ENCODE results near the gene NFE2.
A peak's percentile ranks its signal among the peaks of the same experiment; 100 is the strongest.
"Not testable (repeated sequence)": the region's sequence is repeated elsewhere in the genome, so short reads cannot be mapped to it uniquely, and the experiment has no call there.

The NFE2 gene

GRCh38 chr12:54304187-54304810 lies 3.5 kb upstream of the NFE2 start:
- no peak for DNase-seq

GRCh38 chr12:54303640-54304039 lies 2.8 kb upstream of the NFE2 start:
- DNase-seq, result no peak

GRCh38 chr12:54301428-54302048 lies 723 bp upstream of the NFE2 start:
- no peak for DNase-seq

- no peak for DNase-seq
These were observed 537 bp downstream of the NFE2 start for GRCh38 chr12:54300225-54300731.

GRCh38 chr12:54299515-54300224 lies 1.1 kb downstream of the NFE2 start:
- DNase-seq, result no peak

DNA sequence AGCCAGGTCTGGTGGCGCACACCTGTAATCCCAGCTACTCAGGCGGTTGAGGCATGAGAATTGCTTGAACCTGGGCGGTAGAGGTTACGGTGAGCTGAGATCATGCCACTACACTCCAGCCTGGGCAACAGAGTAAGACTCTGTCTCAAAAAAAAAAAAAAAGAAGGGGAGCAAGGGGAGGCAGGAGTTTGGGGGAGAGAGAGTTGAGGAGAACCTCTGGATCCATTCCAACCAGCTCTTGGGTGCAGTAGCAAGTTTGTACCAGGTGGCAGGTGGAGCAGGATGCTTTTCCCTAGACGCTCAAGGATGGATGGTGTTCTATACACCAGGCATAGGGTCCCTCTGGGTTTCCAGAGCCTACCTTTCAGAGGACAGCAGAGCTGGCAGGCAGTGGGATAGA lies 1.9 kb downstream of the NFE2 start:
- DNase-seq, result no peak

DNA sequence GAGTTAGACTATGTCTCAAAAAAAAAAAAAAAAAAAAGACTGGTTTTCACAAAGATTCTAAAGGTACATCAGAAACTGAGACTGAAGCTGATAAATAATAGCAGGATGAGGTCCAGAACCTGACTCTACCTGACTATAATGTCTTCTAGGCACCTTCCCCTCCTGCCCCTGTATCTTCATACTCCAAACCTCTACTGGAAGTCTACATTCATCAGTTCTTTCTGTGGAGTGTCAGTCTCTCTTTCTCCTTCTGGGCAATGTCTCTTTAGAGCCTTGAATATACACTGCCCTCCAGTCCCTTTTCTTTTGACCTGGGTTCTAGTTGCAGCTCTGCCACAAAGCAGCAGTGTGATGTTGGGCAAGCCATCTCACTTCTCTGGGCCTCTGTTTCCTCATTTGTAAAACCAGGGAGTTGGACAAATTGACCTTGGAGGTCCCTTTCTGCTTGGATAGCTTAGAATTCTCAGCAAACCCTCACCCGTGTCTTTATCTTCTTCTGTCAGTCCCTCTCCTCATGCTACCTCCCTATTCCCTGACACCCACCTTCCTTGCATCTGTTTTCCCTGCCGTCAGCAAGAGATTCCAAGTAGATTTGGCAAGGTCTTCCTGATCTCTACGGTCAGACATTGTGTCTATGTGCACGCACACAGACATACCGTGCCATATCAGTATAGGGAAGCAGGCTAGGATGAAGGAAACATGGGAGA lies 4.3 kb downstream of the NFE2 start:
- DNase-seq, result no peak

- DNase-seq, result no peak
These were observed 5.8 kb downstream of the NFE2 start for GRCh38 chr12:54294953-54295566.

DNA sequence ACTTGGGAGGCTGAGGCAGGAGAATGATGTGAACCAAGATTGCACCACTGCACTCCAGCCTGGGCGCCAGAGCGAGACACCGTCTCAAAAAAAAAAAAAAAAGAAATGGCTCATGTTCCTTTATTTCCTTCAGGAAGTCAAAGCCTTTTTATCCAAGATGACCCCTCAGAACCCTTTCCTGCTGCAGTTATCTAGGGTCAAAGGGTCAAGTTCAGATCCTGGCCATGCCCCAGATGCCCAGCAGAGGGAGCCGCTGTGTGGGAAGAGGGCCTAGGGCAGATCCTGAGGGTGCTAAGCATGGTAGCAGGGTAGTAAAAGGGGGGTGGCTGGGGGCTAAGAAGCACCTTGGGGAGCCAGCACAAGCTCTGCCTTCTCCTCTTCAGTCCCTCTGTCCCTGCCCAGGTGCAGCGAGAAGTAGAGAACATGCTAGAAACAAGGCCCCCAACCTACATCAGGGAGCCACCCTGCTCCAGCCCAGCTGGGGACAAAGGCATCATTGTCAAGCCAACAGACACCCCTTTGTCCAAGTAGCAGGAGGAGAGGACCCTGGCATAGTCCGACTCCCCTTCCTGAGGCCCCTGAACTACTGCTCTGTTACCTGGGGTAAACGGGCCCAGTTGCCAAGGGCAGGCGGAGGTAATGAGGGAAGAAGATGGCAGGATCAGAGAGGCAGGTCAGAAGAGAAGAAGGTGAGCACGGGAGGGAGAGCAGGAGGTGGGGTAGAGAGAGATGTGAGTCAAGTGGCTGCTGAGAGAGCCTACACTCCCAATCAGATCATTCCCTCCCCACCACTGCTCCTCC lies 6.5 kb downstream of the NFE2 start:
- peak; percentile 70 for DNase-seq

DNA sequence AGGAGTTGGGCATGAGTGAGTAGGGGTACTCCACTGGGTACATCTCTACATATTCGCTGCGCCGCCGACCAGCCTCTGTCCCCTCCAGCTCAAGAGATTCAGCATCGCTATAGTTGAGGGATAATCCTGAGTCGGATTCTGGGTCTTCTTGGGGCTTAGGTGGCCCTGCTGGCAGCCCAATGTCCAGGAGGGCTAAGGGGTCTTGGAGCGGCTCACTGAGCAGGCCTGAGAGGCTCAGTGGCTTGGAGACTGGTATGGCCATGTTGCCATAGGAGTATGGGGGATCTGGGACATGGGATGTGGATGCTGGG lies 7.9 kb downstream of the NFE2 start:
- DNase-seq, result no peak

DNA sequence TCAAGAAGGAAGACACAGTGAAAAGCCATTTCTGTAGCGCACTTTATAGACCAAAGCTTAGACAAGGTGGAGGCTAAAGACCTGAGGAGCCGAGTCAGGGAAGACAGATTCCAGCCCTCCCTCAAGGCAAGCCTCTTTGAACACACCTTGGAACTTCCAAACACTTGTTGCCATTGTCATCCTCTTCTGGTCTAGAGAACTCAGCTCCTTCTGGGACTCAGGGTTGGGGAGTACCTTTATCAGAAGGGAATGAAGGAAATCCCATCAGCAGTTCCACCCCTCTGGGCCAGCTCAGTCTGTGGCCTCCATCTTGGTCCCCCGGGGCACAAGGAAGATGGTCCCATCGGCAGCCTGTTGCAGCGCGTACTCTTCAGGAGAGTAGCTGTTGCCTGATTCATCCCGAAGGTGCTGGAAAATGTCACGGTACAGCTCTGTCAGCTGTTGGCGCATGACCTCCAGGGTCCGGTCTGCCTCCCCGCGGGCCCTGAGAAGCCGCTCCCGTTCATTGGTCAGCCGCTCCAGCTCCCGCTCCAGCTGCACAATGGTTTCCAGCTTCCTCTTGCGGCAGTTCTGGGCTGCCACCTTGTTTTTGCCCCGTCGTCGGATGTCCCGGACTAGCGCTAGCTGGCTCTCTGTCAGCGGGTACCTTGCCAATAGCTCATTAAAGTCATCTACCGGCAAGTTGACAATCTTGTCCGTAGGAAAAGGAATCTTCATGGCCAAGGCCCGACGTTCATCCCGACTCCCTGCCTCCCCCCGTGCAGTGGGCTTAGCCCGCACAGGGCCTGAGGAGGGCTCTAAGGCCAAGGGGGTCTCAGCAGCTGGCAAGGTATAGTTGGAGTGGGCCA lies 8.5 kb downstream of the NFE2 start:
- DNase-seq, result no peak

DNA sequence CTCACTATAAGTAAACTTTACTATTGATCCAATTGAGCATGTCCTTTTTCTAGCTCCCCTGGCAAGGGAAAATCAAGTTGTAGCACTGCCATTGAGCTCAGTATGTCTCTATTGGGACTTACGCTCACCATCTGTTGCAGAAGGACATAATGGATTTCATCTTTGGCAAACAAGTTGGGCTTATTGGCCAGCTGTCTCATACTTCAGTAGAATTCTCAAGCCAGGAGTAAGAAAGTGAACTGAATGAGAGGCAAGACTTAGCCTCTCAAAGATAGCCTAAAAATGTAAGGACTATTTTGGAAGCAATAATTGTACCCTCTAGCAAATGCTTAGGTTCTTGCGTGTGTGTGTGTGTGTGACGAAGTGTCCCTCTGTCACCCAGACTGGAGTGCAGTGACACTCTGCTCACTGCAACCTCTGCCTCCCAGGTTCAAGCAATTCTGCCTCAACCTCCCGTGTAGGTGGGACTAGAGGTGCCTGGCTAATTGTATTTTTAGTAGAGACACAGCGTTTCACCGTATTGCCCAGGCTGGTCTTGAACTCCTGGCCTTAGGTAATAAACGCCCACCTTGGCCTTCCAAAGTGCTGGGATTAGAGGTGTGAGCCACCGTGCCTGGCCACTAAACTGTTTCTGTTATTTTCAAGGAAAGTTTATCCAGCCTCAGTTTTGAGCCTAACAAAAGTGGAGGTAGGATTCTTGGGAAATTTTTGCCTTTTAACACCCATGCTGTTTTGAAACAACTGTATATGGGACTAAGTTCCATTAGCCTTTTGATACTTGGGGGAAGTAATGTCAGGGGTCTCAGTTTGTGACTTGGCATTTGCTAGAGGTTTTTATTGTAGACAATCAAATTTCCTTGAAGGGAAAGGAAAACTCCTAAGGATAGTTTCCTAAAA lies 13.3 kb downstream of the NFE2 start:
- no peak for DNase-seq

GRCh38 chr12:54286042-54287030 lies 14.5 kb downstream of the NFE2 start:
- no peak for DNase-seq

DNA sequence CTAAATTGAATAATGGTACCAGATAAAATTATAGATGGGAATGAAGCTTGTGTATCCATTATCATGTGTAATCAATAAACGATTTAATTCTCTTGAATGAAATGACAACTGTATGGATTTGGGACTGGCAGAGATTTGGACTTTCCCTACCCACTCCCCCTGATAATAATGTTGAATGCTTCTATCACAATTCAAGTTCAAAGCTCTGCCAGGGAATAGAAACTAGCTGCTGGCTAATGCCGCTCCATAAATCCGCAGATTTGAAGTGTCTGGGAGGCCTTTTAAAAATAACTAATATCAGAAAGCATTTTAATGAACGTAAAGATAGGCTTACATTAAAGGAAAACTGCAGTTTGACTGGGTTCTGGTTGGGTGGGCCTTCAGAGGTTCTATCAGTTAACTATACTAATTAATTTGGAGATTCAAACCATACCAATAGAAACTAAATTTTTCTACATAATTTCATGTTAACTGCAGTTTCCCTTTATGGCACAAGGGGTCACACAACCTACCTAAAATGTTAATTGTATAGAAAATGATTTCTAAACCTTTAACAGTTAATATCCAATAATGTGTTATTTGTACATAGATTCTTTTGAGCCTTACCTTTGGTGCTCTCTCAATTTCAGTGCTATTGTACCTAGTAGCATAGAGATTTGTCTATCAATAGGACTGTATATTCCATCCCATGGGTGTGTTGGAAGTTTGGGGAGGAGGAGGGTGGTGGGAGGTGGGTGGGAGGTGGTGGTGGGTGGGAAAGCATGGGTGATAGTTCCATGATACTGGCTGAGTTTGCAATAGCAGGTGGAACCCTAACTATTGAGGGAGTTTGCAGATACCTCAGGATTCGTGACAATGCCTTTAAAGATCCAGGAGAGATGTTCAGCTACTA lies 15.4 kb downstream of the NFE2 start:
- no peak for DNase-seq

DNA sequence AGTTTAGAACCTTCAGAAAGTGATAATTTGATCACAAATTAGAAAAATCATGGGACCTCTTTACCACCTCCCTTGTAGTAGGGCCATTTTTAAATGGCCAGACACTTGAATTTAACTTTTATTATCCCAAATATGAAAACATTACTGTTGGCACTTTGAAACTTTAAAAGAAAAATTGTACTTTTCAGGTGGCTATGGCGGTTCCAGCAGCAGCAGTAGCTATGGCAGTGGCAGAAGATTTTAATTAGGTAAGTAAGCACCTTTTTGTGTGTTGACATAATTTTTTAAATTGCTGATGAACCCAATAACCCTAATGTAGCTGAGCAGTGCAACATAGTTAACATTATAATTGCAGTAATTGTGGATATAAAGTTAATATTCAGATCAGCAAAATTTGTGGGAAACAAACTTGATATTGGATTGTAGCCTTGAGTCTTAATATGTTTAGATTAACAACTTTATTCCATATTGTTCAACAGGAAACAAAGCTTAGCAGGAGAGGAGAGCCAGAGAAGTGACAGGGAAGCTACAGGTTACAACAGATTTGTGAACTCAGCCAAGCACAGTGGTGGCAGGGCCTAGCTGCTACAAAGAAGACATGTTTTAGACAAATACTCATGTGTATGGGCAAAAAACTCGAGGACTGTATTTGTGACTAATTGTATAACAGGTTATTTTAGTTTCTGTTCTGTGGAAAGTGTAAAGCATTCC lies 16.6 kb downstream of the NFE2 start:
- DNase-seq, result not testable (repeated sequence)

- DNase-seq, result no peak
These were observed 17.7 kb downstream of the NFE2 start for GRCh38 chr12:54282949-54283593.

DNA sequence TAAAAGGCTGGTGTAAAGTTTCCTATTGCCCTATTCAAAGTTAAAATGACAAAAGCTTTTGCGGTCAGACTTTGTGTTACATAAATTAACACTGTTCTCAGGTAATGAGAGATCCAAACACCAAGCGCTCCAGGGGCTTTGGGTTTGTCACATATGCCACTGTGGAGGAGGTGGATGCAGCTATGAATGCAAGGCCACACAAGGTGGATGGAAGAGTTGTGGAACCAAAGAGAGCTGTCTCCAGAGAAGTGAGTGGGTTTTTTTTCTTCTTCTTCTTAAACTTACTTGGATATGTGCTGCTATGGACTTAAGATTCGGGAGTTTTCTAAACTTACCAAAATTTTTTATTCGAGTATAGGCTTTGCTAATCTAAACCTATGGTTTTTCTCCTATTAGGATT lies 19.1 kb downstream of the NFE2 start:
- DNase-seq, result not testable (repeated sequence)
